Kidney (tissue), 14 donors: ENCODE data around the gene TNFRSF14. TPM values are rescaled to one million over a fixed set of nuclear protein-coding genes. Genes with fewer than 3 reads are reported as not detected.

ENCODE experiments used
- DNase-seq, 5 donors: peaks; one replicate each; pipeline ENCODE4 v3.0.0-alpha.2; 2013 to 2020
- FAIRE-seq: peaks from 2 replicates; lab custom pipeline; 2012; peaks lifted over from hg19 to GRCh38; lab: Jason Lieb, UNC
- H3K27ac ChIP-seq, 2 donors: one replicate each; pipeline ENCODE4 v1.7.0; 2013; ENCODE audit warnings: low read depth in 2 of 2, low read length in 2 of 2, inconsistent platforms in 1 of 2
- H3K27me3 ChIP-seq: one replicate; pipeline ENCODE4 v1.7.1; 2013; ENCODE audit warnings: low read length, inconsistent platforms; ENCODE audit not compliant: control insufficient read depth, insufficient read depth
- H3K36me3 ChIP-seq, 3 donors: one replicate each; pipeline versions ENCODE4 v1.7.0 to v1.7.1; 2013; ENCODE audit warnings: low read length in 3 of 3, control low read depth in 1 of 3, inconsistent platforms in 1 of 3; ENCODE audit not compliant: insufficient read depth in 3 of 3, control insufficient read depth in 2 of 3
- H3K4me1 ChIP-seq, 3 donors: one replicate each; pipeline versions ENCODE4 v1.7.0 to v1.7.1; 2013; ENCODE audit warnings: low read length in 3 of 3, inconsistent platforms in 1 of 3, low read depth in 1 of 3; ENCODE audit not compliant: control insufficient read depth in 2 of 3, insufficient read depth in 2 of 3
- H3K4me3 ChIP-seq, 3 donors: one replicate each; pipeline versions ENCODE4 v1.7.0 to v1.8.1; 2013; ENCODE audit warnings: low read length in 3 of 3, control low read depth in 1 of 3, inconsistent platforms in 1 of 3
- H3K9ac ChIP-seq, 3 donors: one replicate each; pipeline versions ENCODE4 v1.7.0 to v1.7.1; 2013; ENCODE audit warnings: low read length in 3 of 3, control low read depth in 1 of 3, inconsistent platforms in 1 of 3
- H3K9me3 ChIP-seq, 3 donors: one replicate each; pipeline versions ENCODE4 v1.7.0 to v1.7.1; 2013; ENCODE audit warnings: low read length in 3 of 3, control low read depth in 1 of 3, inconsistent platforms in 1 of 3; ENCODE audit not compliant: control insufficient read depth in 2 of 3, insufficient read depth in 1 of 3
- CTCF ChIP-seq: IDR thresholded peaks from 3 replicates; pipeline ENCODE4 v1.5.1; 2012; ENCODE audit warnings: mild to moderate bottlenecking, moderate library complexity, borderline replicate concordance; ENCODE audit not compliant: insufficient read depth; ENCODE audit errors: extremely low read depth
- intact Hi-C: fragments of 100-400 bp; cut with DNase I; formaldehyde crosslinking; loops from one replicate; pipeline ENCODE4 v1.11.1; 2022
- polyA plus RNA-seq: library from polyadenylated mRNA; stranded (reverse); fragments of 350-450 nt; fragmentation: Illumina TruSeq; extraction: RNeasy Lipid Tissue Mini Kit (QIAGEN cat#74804); gene quantifications from one replicate; pipeline ENCODE4 v1.2.3, GENCODE V29; 2014; ENCODE audit warnings: low read depth, low replicate concordance; ENCODE audit not compliant: insufficient read depth
- total RNA-seq: library from RNA; stranded (reverse); fragmentation: NEBNext Ultra II Directional; extraction: Animal tissue kit (Norgen Biotek cat#: 25700); gene quantifications from one replicate; pipeline ENCODE4 v1.2.1, GENCODE V29; 2021
- donor health status: control.
- donor health status: control.
- donor health status: control.
- donor health status: control.
- donor health status: control.
- donor health status: DM: yes; HTN: yes; CAD: no.
- donor health status: Normal renal cell carcinoma (clear cell type).

The TNFRSF14 gene
- total and polyA plus RNA-seq, 2 donors from 2014 or later = 95.0 to 99.1 TPM

DNA sequence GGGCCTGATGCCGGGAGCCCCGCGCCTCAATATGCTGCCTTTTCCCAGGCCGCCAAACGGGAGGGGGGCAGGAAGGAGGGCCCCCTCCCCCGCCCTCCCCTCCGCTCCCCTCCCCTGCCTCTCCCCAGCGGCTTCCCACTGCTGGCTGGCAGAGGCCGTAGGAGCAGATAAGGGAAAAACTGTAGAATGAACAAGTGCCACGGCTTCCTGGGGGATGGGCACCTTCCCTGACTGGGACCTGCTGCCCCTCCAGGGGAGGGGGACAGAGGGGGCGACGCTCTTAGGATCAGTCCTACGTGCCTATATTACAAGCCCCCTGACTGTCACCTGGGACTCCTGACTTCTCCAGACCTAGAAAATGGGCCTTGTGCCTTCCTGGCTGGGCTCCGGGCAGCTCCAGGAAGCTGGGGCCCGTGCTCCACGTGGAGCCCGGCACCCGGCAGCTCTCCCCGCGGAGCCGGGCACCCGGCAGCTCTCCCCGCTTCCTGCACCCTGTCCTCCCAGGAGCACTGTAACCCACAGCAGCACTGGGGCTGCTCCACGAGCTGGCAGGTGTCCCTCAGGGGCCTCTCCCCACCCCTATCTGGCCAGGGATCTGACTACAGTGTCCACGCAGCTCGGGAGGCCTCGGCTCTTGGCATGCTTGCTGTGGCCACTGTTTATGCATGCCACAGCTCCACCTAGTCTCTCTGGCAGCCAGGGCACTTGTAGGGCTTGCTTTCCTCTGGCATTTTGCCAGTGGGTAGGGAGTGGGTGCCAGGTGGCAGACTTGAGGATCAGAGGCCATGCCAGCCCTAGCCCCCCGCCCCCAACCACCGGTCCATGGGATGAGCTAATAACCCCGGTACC lies 25.4 kb upstream of the TNFRSF14 start:
- TF ChIP-seq CTCF = no peak
- Histone ChIP-seq H3K4me1 (peaks cover 0 to 13% (median 4%) of the 10 kb centered on the region in 3 donors), H3K4me3 (no peak overlapping the region), H3K27ac (no peak overlapping the region), H3K9me3 (no peaks in the 10 kb centered on the region), H3K27me3 (peaks cover 10% of the 10 kb centered on the region), H3K9ac (no peak overlapping the region), H3K36me3 (no peaks in the 10 kb centered on the region)
- intact Hi-C loops = no loop called here
- FAIRE-seq (no peak), DNase-seq (no peak)

- Histone ChIP-seq H3K36me3 (no peaks in the 10 kb centered on the region), H3K9me3 (no peaks in the 10 kb centered on the region), H3K9ac (no peak overlapping the region), H3K4me1 (peaks cover 0 to 10% (median 4%) of the 10 kb centered on the region in 3 donors), H3K4me3 (no peak overlapping the region), H3K27ac (no peak overlapping the region), H3K27me3 (peaks cover 10% of the 10 kb centered on the region)
- intact Hi-C loops = no loop called here
- no peak for TF ChIP-seq CTCF
- no peak for DNase-seq
- no peak for FAIRE-seq
These were observed 23.5 kb upstream of the TNFRSF14 start for GRCh38 chr1:2532485-2533160.

DNA sequence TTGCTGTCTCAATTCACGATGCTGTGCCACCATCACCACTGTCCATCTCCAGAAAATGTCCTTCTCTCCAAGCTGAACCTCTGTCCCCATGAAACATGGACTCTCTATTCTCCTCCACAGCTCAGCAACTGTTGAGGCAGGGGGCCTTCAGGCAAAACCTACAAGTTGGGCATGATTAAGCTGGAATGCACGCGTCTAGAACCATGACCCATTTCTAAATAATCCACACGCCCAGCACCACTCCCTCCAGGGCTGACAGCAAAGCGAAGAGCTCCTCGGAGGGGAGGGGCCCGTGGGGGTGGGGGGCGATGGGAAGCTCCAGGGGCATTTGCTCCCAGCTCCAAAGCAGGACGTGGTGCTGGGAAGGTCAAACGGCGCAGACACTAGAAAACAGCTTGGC lies 22.8 kb upstream of the TNFRSF14 start:
- H3K27me3 ChIP-seq = peaks cover 10% of the 10 kb centered on the region
- intact Hi-C loops = no loop called here
- no peak overlapping the region for H3K27ac ChIP-seq
- H3K4me1 ChIP-seq = peaks cover 0 to 7% (median 4%) of the 10 kb centered on the region in 3 donors
- no peak for FAIRE-seq
- no peak for TF ChIP-seq CTCF
- H3K36me3 ChIP-seq = no peaks in the 10 kb centered on the region
- H3K9me3 ChIP-seq = no peaks in the 10 kb centered on the region
- no peak overlapping the region for H3K4me3 ChIP-seq
- H3K9ac ChIP-seq = no peak overlapping the region
- no peak for DNase-seq
